AG04449 (cell line): Measurements from ENCODE around the gene SMAD3.

ENCODE experiments used
- CTCF ChIA-PET: fragments of 350-600 bp; formaldehyde crosslinking; extraction: SDS; loops from one replicate; lab custom pipeline; 2021; ENCODE audit warnings: antibody characterized with exemption; lab: Yijun Ruan, JAX
- POLR2A ChIA-PET: fragments of 400-600, 350-600 bp; formaldehyde crosslinking; extraction: SDS; loops from one replicate; lab custom pipeline; 2020; ENCODE audit warnings: antibody characterized with exemption, inconsistent platforms; lab: Yijun Ruan, JAX
- DNase-seq: peaks from one replicate; pipeline ENCODE4 v3.0.0-alpha.2; 2010; ENCODE audit warnings: low read depth, low spot score
- H3K4me3 ChIP-seq: 2 replicates; pipeline ENCODE4 v1.5.1; 2011; ENCODE audit warnings: low read depth, mild to moderate bottlenecking, control low read depth, low read length
- TF ChIP-seq, protein P1 (sequence below): IDR thresholded peaks from one replicate; pipeline ENCODE4 v1.5.1; 2011; ENCODE audit warnings: mild to moderate bottlenecking, moderate library complexity, low read length, control low read depth, inconsistent platforms; ENCODE audit not compliant: insufficient read depth; ENCODE audit errors: missing control alignments

Gene SMAD3

DNA sequence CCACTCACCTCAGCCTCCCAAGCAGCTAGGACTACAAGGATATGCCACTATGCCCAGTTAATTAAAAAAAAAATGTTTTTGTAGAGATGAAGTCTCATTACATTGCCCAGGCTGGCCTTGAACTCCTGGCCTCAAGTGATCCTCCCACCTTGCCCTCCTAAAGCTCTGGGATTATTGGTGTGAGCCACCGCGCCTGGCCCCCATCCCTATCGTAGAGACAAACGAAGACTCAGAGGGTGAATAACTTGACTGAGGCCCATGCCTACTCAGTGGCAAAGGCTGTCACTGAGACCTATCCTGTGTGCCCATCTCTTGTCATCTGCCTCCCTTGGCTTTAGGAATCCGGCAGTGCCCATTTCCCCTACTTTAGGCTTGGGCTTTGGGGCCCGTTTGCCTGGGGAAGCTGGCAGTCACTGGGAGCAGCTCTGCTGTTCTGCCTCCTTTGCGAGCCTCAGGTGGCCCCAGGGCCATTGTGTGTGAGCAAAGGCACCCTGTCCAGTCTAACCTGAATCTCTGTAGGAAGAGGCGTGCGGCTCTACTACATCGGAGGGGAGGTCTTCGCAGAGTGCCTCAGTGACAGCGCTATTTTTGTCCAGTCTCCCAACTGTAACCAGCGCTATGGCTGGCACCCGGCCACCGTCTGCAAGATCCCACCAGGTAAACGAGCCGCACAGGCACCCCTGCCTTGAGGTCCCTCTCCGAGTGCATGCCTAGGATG lies 119.0 kb downstream of the SMAD3 start:
- POLR2A ChIA-PET: interaction anchor here (1.0 to 1.4 kb wide), 2 partner anchors 59 to 75 kb away, joined by 3 to 4 read pairs; no protein-coding TSS in a partner anchor
- no peak for DNase-seq
- no peak overlapping the region for H3K4me3 ChIP-seq
- CTCF ChIA-PET: interaction anchor here (1.3 kb wide), 1 partner anchor 240 kb away, joined by 3 read pairs; no protein-coding TSS in a partner anchor
- TF ChIP-seq, protein P1, sequence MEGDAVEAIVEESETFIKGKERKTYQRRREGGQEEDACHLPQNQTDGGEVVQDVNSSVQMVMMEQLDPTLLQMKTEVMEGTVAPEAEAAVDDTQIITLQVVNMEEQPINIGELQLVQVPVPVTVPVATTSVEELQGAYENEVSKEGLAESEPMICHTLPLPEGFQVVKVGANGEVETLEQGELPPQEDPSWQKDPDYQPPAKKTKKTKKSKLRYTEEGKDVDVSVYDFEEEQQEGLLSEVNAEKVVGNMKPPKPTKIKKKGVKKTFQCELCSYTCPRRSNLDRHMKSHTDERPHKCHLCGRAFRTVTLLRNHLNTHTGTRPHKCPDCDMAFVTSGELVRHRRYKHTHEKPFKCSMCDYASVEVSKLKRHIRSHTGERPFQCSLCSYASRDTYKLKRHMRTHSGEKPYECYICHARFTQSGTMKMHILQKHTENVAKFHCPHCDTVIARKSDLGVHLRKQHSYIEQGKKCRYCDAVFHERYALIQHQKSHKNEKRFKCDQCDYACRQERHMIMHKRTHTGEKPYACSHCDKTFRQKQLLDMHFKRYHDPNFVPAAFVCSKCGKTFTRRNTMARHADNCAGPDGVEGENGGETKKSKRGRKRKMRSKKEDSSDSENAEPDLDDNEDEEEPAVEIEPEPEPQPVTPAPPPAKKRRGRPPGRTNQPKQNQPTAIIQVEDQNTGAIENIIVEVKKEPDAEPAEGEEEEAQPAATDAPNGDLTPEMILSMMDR: no peak

- no peak for DNase-seq
- ChIA-PET CTCF (interaction anchor here (1.4 kb wide), 1 partner anchor 238 kb away, joined by 4 read pairs; no protein-coding TSS in a partner anchor), POLR2A (no interaction called here)
- TF ChIP-seq, protein P1: no peak
- H3K4me3 ChIP-seq: no peak overlapping the region
These were observed 119.6 kb downstream of the SMAD3 start for GRCh38 chr15:67185051-67185450.

DNA sequence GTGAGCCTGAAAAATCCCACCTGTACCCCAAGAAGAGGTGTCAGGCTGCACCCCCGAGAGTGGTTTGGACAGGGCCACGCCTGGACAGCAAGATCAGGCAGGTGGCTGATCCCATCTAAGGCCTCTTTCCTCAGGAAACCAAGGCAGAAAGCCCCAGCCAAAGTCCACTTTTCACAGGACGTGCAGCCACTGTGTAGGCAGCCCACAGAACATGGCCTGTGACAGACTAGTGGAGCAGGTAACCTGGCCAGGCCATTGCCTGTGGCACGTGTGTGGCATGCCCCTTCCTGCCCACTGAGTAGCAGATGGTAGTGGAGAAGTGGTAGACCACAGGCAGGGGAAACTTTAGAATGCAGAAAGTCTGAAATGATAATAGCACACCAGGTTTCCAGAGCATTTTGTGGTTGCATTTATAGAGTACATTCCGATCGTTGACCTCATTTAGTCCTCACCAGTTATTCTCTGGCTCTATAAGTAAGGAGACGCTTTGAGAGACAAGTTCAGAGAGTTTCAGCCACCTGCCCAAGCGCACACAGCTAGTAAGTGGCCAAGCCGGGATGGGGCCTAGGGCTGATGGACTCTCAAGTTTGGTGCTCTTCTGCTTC lies 120.3 kb downstream of the SMAD3 start:
- DNase-seq: no peak
- ChIA-PET CTCF (interaction anchor here (1.4 kb wide), 1 partner anchor 239 kb away, joined by 4 read pairs; no protein-coding TSS in a partner anchor), POLR2A (no interaction called here)
- no peak overlapping the region for H3K4me3 ChIP-seq
- TF ChIP-seq, protein P1: no peak

- H3K4me3 ChIP-seq: no peak overlapping the region
- no peak for DNase-seq
- CTCF ChIA-PET: interaction anchor here (1.3 to 1.4 kb wide), 2 partner anchors 240 to 250 kb away, joined by 3 to 4 read pairs; no protein-coding TSS in a partner anchor
- POLR2A ChIA-PET: interaction anchor here (1.2 kb wide), 1 partner anchor 77 kb away, joined by 3 read pairs; no protein-coding TSS in a partner anchor
- TF ChIP-seq, protein P1: no peak
These were observed 120.8 kb downstream of the SMAD3 start for GRCh38 chr15:67186226-67186649.

DNA sequence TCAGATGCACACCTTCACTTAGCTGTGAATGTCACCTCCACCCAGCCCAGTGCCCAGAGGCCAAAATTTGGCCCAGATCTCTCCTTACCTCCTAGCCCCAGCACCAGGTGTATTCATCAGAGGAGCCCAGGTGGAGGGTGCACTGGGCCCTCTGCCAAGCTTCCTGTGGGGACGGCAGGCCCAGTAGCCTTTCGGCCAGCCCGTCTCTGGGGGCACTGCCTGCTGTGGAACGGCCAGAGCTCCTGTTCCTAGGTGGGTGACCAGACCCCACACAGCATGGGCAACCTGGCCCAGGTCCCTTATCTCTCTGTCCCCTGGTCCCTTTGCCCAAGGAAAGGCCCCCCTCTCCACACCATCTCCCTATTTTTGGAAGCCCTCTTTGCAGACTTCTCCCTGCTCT lies 121.3 kb downstream of the SMAD3 start:
- no peak for DNase-seq
- POLR2A ChIA-PET: interaction anchor here (1.2 kb wide), 1 partner anchor 77 kb away, joined by 3 read pairs; no protein-coding TSS in a partner anchor
- no peak overlapping the region for H3K4me3 ChIP-seq
- CTCF ChIA-PET: interaction anchor here (1.0 to 1.4 kb wide), 3 partner anchors 240 to 251 kb away, joined by 3 to 4 read pairs (median 3); no protein-coding TSS in a partner anchor
- TF ChIP-seq, protein P1: no peak
